Osteoblast (primary cell): ENCODE measurements around the gene SCP2. TPM values are rescaled to one million over a fixed set of nuclear protein-coding genes. Genes with fewer than 3 reads are reported as not detected.

Source experiments
- DNase-seq: peaks from one replicate; pipeline ENCODE4 v3.0.0; 2011; ENCODE audit warnings: low spot score, mixed read lengths; ENCODE audit not compliant: insufficient read length; ENCODE audit errors: missing footprints
- H2AFZ ChIP-seq: 2 replicates; pipeline ENCODE4 v1.6.0; 2011; ENCODE audit warnings: mild to moderate bottlenecking, low read length
- H3K27ac ChIP-seq: 2 replicates; pipeline ENCODE4 v1.5.1; 2011; ENCODE audit warnings: mild to moderate bottlenecking, low read depth, low read length, moderate library complexity
- H3K27me3 ChIP-seq: 2 replicates; pipeline ENCODE4 v1.6.0; 2012; ENCODE audit warnings: mild to moderate bottlenecking, control low read depth, inconsistent platforms, low read length, moderate library complexity; ENCODE audit not compliant: insufficient read depth
- H3K36me3 ChIP-seq: 2 replicates; pipeline ENCODE4 v1.5.1; 2011; ENCODE audit warnings: mild to moderate bottlenecking, low read length, control low read depth, moderate library complexity; ENCODE audit not compliant: insufficient read depth
- H3K4me1 ChIP-seq: 2 replicates; pipeline ENCODE4 v1.5.1; 2011; ENCODE audit warnings: mild to moderate bottlenecking, low read length, control low read depth, moderate library complexity; ENCODE audit not compliant: insufficient read depth
- H3K4me2 ChIP-seq: 2 replicates; pipeline ENCODE4 v1.6.0; 2011; ENCODE audit warnings: mild to moderate bottlenecking, low read length; ENCODE audit not compliant: insufficient read depth
- H3K4me3 ChIP-seq: fragments of 200-600 bp; sonication (generic); 3 replicates; pipeline ENCODE4 v1.5.1; 2012; ENCODE audit warnings: mild to moderate bottlenecking, low read length, inconsistent platforms; ENCODE audit not compliant: insufficient read depth
- H3K79me2 ChIP-seq: 2 replicates; pipeline ENCODE4 v1.6.0; 2012; ENCODE audit warnings: mild to moderate bottlenecking, low read length, control low read depth, inconsistent platforms; ENCODE audit not compliant: insufficient read depth
- H3K9me3 ChIP-seq: 2 replicates; pipeline ENCODE4 v1.5.1; 2011; ENCODE audit warnings: low read depth, low read length, control low read depth
- H4K20me1 ChIP-seq: 2 replicates; pipeline ENCODE4 v1.6.0; 2012; ENCODE audit warnings: mild to moderate bottlenecking, low read length, control low read depth; ENCODE audit not compliant: insufficient read depth
- CTCF ChIP-seq: IDR thresholded peaks from 2 replicates; pipeline ENCODE4 v1.5.1; 2011; ENCODE audit warnings: mild to moderate bottlenecking, low read depth, low read length, moderate library complexity; ENCODE audit errors: extremely low read depth
- total RNA-seq: library from RNA; depleted of rRNA; stranded (reverse); fragments of >200 nt; gene quantifications from 2 replicates; pipeline ENCODE4 v1.2.3, GENCODE V29; 2012

The SCP2 gene
- total RNA-seq, 1 donor: 171 TPM

- H3K36me3 ChIP-seq: no peaks in the 10 kb centered on the region
- H3K4me2 ChIP-seq: no peak overlapping the region
- peaks cover 22% of the 10 kb centered on the region for H3K4me1 ChIP-seq
- no peak overlapping the region for H2AFZ ChIP-seq
- peak; percentile 77 for DNase-seq
- no peaks in the 10 kb centered on the region for H4K20me1 ChIP-seq
- H3K79me2 ChIP-seq: no peaks in the 10 kb centered on the region
- no peak overlapping the region for H3K4me3 ChIP-seq
- TF ChIP-seq CTCF: no peak
- peaks cover 27% of the 10 kb centered on the region for H3K27me3 ChIP-seq
- H3K27ac ChIP-seq: no peak overlapping the region
- H3K9me3 ChIP-seq: no peaks in the 10 kb centered on the region
Observed at GRCh38 chr1:53063744-53064515, 136.9 kb downstream of the SCP2 start.

- Histone ChIP-seq H3K79me2 (no peaks in the 10 kb centered on the region), H3K4me3 (no peak overlapping the region), H3K4me1 (peaks cover 19% of the 10 kb centered on the region), H3K9me3 (no peaks in the 10 kb centered on the region), H3K36me3 (no peaks in the 10 kb centered on the region), H4K20me1 (no peaks in the 10 kb centered on the region), H3K4me2 (no peak overlapping the region), H2AFZ (no peak overlapping the region), H3K27me3 (peaks cover 27% of the 10 kb centered on the region), H3K27ac (no peak overlapping the region)
- TF ChIP-seq CTCF: no peak
- DNase-seq: peak; percentile 58
Observed at GRCh38 chr1:53065391-53065790, 138.3 kb downstream of the SCP2 start.

GRCh38 chr1:53066488-53066887 lies 139.4 kb downstream of the SCP2 start:
- H4K20me1 ChIP-seq: no peaks in the 10 kb centered on the region
- peaks cover 22% of the 10 kb centered on the region for H3K27me3 ChIP-seq
- no peak overlapping the region for H3K27ac ChIP-seq
- H3K4me2 ChIP-seq: no peak overlapping the region
- no peaks in the 10 kb centered on the region for H3K79me2 ChIP-seq
- TF ChIP-seq CTCF: no peak
- DNase-seq: peak; percentile 10
- no peaks in the 10 kb centered on the region for H3K9me3 ChIP-seq
- no peak overlapping the region for H2AFZ ChIP-seq
- H3K4me3 ChIP-seq: no peak overlapping the region
- H3K4me1 ChIP-seq: peaks cover 8% of the 10 kb centered on the region
- H3K36me3 ChIP-seq: no peaks in the 10 kb centered on the region

- Histone ChIP-seq H3K4me1 (peaks cover 5% of the 10 kb centered on the region), H2AFZ (no peak overlapping the region), H3K36me3 (no peaks in the 10 kb centered on the region), H3K79me2 (no peaks in the 10 kb centered on the region), H4K20me1 (no peaks in the 10 kb centered on the region), H3K27me3 (peaks cover 22% of the 10 kb centered on the region), H3K4me3 (no peak overlapping the region), H3K4me2 (no peak overlapping the region), H3K9me3 (no peaks in the 10 kb centered on the region), H3K27ac (no peak overlapping the region)
- no peak for TF ChIP-seq CTCF
- DNase-seq: peak; percentile 82
Observed at GRCh38 chr1:53066891-53067738, 140.0 kb downstream of the SCP2 start.
